Thoracic aorta (tissue), 2 donors: Measurements from ENCODE around the gene PSMD1. TPM values are rescaled to one million over a fixed set of nuclear protein-coding genes. Genes with fewer than 3 reads are reported as not detected.
"Not testable (repeated sequence)": the region's sequence is repeated elsewhere in the genome, so short reads cannot be mapped to it uniquely, and the experiment has no call there.

Experiments
- ATAC-seq: fragments of 150-250 bp; one replicate; pipeline ENCODE4 v1.8.0; 2017; ENCODE audit warnings: low read depth; ENCODE audit not compliant: insufficient number of reproducible peaks, low FRiP score
- DNase-seq: peaks from one replicate; pipeline ENCODE4 v3.0.0-alpha.2; 2020; ENCODE audit warnings: low spot score
- H3K27ac ChIP-seq, 2 donors: fragments of 200-600 bp; sonication (generic); 1 replicate in 1 of 2; 2 replicates in 1 of 2; pipeline ENCODE4 v1.5.1; 2016; ENCODE audit warnings: mild to moderate bottlenecking in 2 of 2, moderate library complexity in 2 of 2
- H3K27me3 ChIP-seq: fragments of 200-600 bp; sonication (generic); replicated peaks from 2 replicates; pipeline ENCODE4 v1.6.0; 2016; ENCODE audit warnings: mild to moderate bottlenecking; ENCODE audit not compliant: insufficient read depth
- H3K36me3 ChIP-seq: fragments of 200-600 bp; sonication (generic); one replicate; pipeline ENCODE4 v1.5.1; 2016
- H3K4me1 ChIP-seq, 2 donors: fragments of 200-600 bp; sonication (generic); 1 replicate in 1 of 2; 2 replicates in 1 of 2; pipeline versions ENCODE4 v1.5.1 to v1.6.0; 2016; ENCODE audit warnings: low read depth in 2 of 2, mild to moderate bottlenecking in 1 of 2; ENCODE audit not compliant: control insufficient read depth in 1 of 2
- H3K4me3 ChIP-seq: fragments of 200-600 bp; sonication (generic); 2 replicates; pipeline ENCODE4 v1.5.1; 2016; ENCODE audit warnings: mild to moderate bottlenecking
- H3K9me3 ChIP-seq: fragments of 200-600 bp; sonication (generic); 2 replicates; pipeline ENCODE4 v1.5.1; 2016
- total RNA-seq, 2 donors: library from RNA; depleted of rRNA; stranded (reverse); fragments of >200 nt; gene quantifications; one replicate each; pipeline versions ENCODE4 v1.1.0 to v1.2.3, GENCODE V29; 2016
- TF ChIP-seq, protein P1 (sequence below): fragments of 200-600 bp; sonication (generic); IDR thresholded peaks from one replicate; pipeline ENCODE4 v1.5.1; 2019; ENCODE audit warnings: antibody characterized with exemption

PSMD1 gene
- total RNA-seq, 2 donors from 2014 or later, result 42.2 to 73.5 TPM

GRCh38 chr2:231015926-231016325 lies 40.7 kb upstream of the PSMD1 start:
- Histone ChIP-seq H3K9me3 (no peaks in the 10 kb centered on the region), H3K4me1 (no peaks in the 10 kb centered on the region), H3K27me3 (no peaks in the 10 kb centered on the region), H3K27ac (no peak overlapping the region), H3K36me3 (no peaks in the 10 kb centered on the region), H3K4me3 (no peak overlapping the region)
- no peak for DNase-seq
- TF ChIP-seq, protein P1, sequence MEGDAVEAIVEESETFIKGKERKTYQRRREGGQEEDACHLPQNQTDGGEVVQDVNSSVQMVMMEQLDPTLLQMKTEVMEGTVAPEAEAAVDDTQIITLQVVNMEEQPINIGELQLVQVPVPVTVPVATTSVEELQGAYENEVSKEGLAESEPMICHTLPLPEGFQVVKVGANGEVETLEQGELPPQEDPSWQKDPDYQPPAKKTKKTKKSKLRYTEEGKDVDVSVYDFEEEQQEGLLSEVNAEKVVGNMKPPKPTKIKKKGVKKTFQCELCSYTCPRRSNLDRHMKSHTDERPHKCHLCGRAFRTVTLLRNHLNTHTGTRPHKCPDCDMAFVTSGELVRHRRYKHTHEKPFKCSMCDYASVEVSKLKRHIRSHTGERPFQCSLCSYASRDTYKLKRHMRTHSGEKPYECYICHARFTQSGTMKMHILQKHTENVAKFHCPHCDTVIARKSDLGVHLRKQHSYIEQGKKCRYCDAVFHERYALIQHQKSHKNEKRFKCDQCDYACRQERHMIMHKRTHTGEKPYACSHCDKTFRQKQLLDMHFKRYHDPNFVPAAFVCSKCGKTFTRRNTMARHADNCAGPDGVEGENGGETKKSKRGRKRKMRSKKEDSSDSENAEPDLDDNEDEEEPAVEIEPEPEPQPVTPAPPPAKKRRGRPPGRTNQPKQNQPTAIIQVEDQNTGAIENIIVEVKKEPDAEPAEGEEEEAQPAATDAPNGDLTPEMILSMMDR, result no peak
- ATAC-seq, result no peak

GRCh38 chr2:231016566-231017230 lies 40.0 kb upstream of the PSMD1 start:
- Histone ChIP-seq H3K36me3 (no peaks in the 10 kb centered on the region), H3K4me3 (no peak overlapping the region), H3K27ac (no peak overlapping the region), H3K4me1 (no peaks in the 10 kb centered on the region), H3K27me3 (no peaks in the 10 kb centered on the region), H3K9me3 (no peaks in the 10 kb centered on the region)
- TF ChIP-seq, protein P1, result no peak
- no peak for ATAC-seq
- no peak for DNase-seq

DNA sequence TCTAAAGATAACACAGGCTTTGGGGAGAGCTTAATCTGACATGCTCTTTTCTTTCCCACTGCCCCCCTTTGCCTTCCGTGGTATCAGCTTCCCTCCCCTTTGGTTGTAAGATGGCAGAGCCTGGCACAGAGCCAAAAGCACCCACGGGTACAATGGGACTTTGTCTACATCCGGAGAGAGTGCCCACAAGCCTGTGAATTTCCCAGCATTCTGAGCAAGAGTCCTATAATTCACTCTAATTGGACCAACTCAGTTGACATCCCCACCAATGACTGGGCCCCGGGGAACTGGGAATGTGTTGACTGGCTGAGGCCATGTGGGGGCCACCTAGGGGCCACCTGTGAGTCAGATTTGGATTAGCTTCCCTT lies 39.5 kb upstream of the PSMD1 start:
- H3K4me3 ChIP-seq, result no peak overlapping the region
- H3K27ac ChIP-seq, result no peak overlapping the region
- DNase-seq, result no peak
- H3K36me3 ChIP-seq, result no peaks in the 10 kb centered on the region
- TF ChIP-seq, protein P1, result no peak
- H3K9me3 ChIP-seq, result no peaks in the 10 kb centered on the region
- no peak for ATAC-seq
- no peaks in the 10 kb centered on the region for H3K4me1 ChIP-seq
- H3K27me3 ChIP-seq, result no peaks in the 10 kb centered on the region

DNA sequence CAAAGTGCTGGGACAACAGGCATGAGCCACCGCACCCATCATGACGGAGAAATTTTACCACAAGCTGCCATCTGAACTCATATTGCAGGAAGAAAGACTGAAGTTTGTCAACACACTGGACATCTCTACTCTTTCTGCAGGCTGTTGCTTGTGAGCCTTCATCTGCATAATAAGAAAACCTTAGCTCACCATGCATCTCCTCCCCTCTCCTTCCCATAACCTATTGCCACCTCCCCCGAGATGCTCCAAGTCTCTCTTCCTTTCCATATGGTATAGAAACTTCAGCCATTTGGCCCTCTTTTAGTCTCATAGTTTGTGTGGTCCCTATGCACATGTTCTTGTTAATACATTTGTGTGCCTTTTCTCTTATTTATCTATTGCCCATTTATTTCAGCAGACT lies 38.5 kb upstream of the PSMD1 start:
- TF ChIP-seq, protein P1, result no peak
- H3K4me1 ChIP-seq, result no peaks in the 10 kb centered on the region
- DNase-seq (no peak), ATAC-seq (no peak)
- no peak overlapping the region for H3K4me3 ChIP-seq
- H3K27ac ChIP-seq, result no peak overlapping the region
- no peaks in the 10 kb centered on the region for H3K27me3 ChIP-seq
- no peaks in the 10 kb centered on the region for H3K36me3 ChIP-seq
- H3K9me3 ChIP-seq, result no peaks in the 10 kb centered on the region

DNA sequence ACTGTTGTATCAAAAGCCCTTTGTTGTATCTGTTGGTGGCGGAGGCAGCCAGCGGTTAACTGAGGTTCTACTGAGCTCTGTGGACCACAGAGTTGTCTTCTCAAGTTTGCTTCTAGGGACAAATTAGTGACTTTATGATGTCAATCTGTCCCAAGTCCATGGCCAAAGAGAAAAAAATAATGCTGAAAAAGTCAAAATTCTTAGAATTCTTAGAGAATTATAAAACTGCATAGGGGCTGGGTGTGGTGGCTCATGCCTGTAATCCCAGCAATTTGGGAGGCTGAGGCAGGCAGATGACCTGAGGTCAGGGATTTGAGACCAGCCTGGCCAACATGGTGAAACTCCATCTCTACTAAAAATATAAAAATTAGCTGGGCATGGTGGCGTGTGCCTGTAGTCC lies 31.6 kb upstream of the PSMD1 start:
- DNase-seq, ATAC-seq, H3K27me3 ChIP-seq, H3K27ac ChIP-seq, H3K4me1 ChIP-seq, H3K36me3 ChIP-seq, H3K4me3 ChIP-seq, H3K9me3 ChIP-seq: not testable (repeated sequence)

- ATAC-seq (no peak), DNase-seq (no peak)
- no peaks in the 10 kb centered on the region for H3K36me3 ChIP-seq
- TF ChIP-seq, protein P1, result no peak
- H3K4me1 ChIP-seq, result no peaks in the 10 kb centered on the region
- H3K9me3 ChIP-seq, result no peaks in the 10 kb centered on the region
- no peak overlapping the region for H3K4me3 ChIP-seq
- no peak overlapping the region for H3K27ac ChIP-seq
- H3K27me3 ChIP-seq, result no peaks in the 10 kb centered on the region
Measured at GRCh38 chr2:231028889-231029288, 27.8 kb upstream of the PSMD1 start.
